HEK293 (cell line): ENCODE measurements around the gene NFIX.

Experiments
- CTCF ChIA-PET: fragments of 350-600 bp; formaldehyde crosslinking; extraction: SDS; loops from one replicate; lab custom pipeline; 2021; ENCODE audit warnings: antibody characterized with exemption; lab: Yijun Ruan, JAX
- POLR2A ChIA-PET: fragments of 300-600 bp; formaldehyde crosslinking; extraction: SDS; loops from one replicate; lab custom pipeline; 2020; ENCODE audit warnings: antibody characterized with exemption, inconsistent platforms; lab: Yijun Ruan, JAX
- H3K27ac ChIP-seq: fragments of 200-500 bp; sonication (Bioruptor generic); 2 replicates; pipeline ENCODE4 v1.5.1; 2014; ENCODE audit warnings: low read depth, low read length, control low read depth, inconsistent platforms; ENCODE audit errors: extremely low read depth
- H3K36me3 ChIP-seq, 2 experiments: fragments of 200-500 bp in 1 of 2; sonication (Bioruptor generic) in 1 of 2; 1 replicate in 1 of 2; 2 replicates in 1 of 2; pipeline ENCODE4 v1.5.1; 2014 to 2017; ENCODE audit warnings: inconsistent platforms in 2 of 2, low read length in 2 of 2; ENCODE audit not compliant: control insufficient read depth in 2 of 2, insufficient read depth in 1 of 2
- H3K4me1 ChIP-seq: fragments of 200-500 bp; sonication (Bioruptor generic); 2 replicates; pipeline ENCODE4 v1.5.1; 2014; ENCODE audit warnings: mild to moderate bottlenecking, low read length, inconsistent platforms; ENCODE audit not compliant: control insufficient read depth, insufficient read depth
- H3K4me3 ChIP-seq: 2 replicates; pipeline ENCODE4 v1.5.1; 2011; ENCODE audit warnings: low read depth, mild to moderate bottlenecking, control low read depth, low read length, moderate library complexity
- H3K9me3 ChIP-seq: fragments of 200-500 bp; sonication (Bioruptor generic); 2 replicates; pipeline ENCODE4 v1.5.1; 2014; ENCODE audit warnings: low read depth, low read length, inconsistent platforms; ENCODE audit not compliant: control insufficient read depth, insufficient read depth
- KLF9 ChIP-seq: fragments of 450-650 bp; formaldehyde crosslinking; IDR thresholded peaks from 2 replicates; pipeline ENCODE4 v1.5.1; 2016; ENCODE audit warnings: missing biosample characterization, missing genetic modification characterization, low read depth
- SETDB1 ChIP-seq: IDR thresholded peaks from one replicate; pipeline ENCODE4 v1.6.1; 2017; ENCODE audit warnings: mild to moderate bottlenecking, low read length, moderate library complexity, mixed read lengths; ENCODE audit not compliant: insufficient read length
- ZBTB17 ChIP-seq: fragments of 450-650 bp; formaldehyde crosslinking; IDR thresholded peaks from 2 replicates; pipeline ENCODE4 v1.5.1; 2016; ENCODE audit warnings: missing biosample characterization, missing genetic modification characterization
- ZFHX2 ChIP-seq: fragments of 450-650 bp; formaldehyde crosslinking; conservative IDR thresholded peaks from 2 replicates; pipeline ENCODE4 v1.5.1; 2016; ENCODE audit warnings: missing biosample characterization, missing genetic modification characterization
- ZNF146 ChIP-seq: fragments of 450-650 bp; formaldehyde crosslinking; IDR thresholded peaks from 2 replicates; pipeline ENCODE4 v1.5.1; 2016; ENCODE audit warnings: missing biosample characterization, missing genetic modification characterization
- ZNF19 ChIP-seq: fragments of 450-650 bp; formaldehyde crosslinking; IDR thresholded peaks from 2 replicates; pipeline ENCODE4; 2016; ENCODE audit warnings: missing biosample characterization, missing genetic modification characterization, low read depth
- ZNF560 ChIP-seq: fragments of 450-650 bp; formaldehyde crosslinking; IDR thresholded peaks from 2 replicates; pipeline ENCODE4 v1.5.1; 2017; ENCODE audit warnings: missing biosample characterization, missing genetic modification characterization, borderline replicate concordance
- ZNF777 ChIP-seq: fragments of 450-650 bp; formaldehyde crosslinking; IDR thresholded peaks from 2 replicates; pipeline ENCODE4 v1.5.1; 2017; ENCODE audit warnings: missing biosample characterization, missing genetic modification characterization, borderline replicate concordance
- TF ChIP-seq, protein P1 (sequence below): fragments of 450-650 bp; formaldehyde crosslinking; IDR thresholded peaks from 2 replicates; pipeline ENCODE4 v1.5.1; 2016; ENCODE audit warnings: missing biosample characterization, missing genetic modification characterization
- TF ChIP-seq, protein P2 (sequence below): fragments of 450-650 bp; formaldehyde crosslinking; IDR thresholded peaks from 2 replicates; pipeline ENCODE4 v1.5.1; 2017; ENCODE audit warnings: missing biosample characterization, missing genetic modification characterization
- TF ChIP-seq, protein P3 (sequence below): fragments of 450-650 bp; formaldehyde crosslinking; IDR thresholded peaks from 2 replicates; pipeline ENCODE4 v1.5.1; 2016; ENCODE audit warnings: missing biosample characterization, missing genetic modification characterization
- TF ChIP-seq, protein P4 (sequence below): fragments of 450-650 bp; formaldehyde crosslinking; conservative IDR thresholded peaks from 2 replicates; pipeline ENCODE4 v1.5.1; 2016; ENCODE audit warnings: low read depth, missing biosample characterization, missing genetic modification characterization
- TF ChIP-seq, protein P5 (sequence below): fragments of 450-650 bp; formaldehyde crosslinking; IDR thresholded peaks from 2 replicates; pipeline ENCODE4 v1.5.1; 2016; ENCODE audit warnings: missing biosample characterization, missing genetic modification characterization

NFIX gene

DNA sequence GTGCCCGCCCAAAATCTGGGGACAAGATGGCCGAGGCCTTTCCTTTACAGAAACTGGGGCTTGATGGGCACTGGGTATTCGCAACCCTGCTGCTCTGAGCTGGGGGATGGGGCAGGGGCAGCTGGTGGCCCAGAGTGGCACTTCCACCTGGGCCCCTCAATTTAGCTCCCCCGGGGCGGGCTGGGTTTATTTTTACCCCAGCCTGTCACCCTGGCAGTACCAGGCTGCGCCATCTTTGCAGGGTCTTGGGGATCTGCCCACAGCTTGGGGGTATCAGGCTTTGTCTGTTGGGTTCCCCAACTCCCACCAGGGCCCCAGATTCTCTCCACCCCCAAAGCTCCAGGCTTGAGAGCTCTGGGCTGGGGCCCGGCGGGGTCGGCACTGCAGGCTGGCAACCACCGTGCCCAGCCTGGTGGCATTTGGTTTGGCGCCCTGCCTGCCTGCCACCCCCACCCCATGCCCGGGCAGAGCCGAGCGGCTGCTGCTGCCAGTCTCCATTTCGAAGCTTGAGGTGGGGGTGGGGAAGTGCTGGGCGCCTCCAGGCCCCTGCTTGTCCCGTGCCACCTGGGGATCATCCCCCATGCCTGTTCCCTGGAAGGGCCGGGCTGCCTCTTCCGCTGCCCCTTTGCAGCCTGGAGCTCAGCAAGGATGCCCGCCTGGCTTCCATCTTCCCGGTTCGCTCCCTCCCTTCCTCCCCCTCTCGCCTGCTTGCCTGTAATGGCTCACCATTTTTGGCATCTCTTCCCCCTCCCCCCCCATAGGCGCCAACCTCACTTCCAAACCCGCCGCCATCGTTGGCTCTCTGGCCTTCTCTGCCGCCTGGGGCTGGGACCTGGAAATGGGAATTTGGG is 11.4 kb downstream of the NFIX start:
- Histone ChIP-seq H3K4me3 (no peak overlapping the region), H3K9me3 (no peaks in the 10 kb centered on the region), H3K36me3 (no peaks in the 10 kb centered on the region), H3K27ac (no peak overlapping the region), H3K4me1 (no peaks in the 10 kb centered on the region)
- CTCF ChIA-PET, result interaction anchor here (0.6 to 8.5 kb wide), 12 partner anchors 18 to 1868 kb away, joined by 3 to 56 read pairs (median 4); no protein-coding TSS in a partner anchor
- POLR2A ChIA-PET, result no interaction called here
- TF ChIP-seq, protein P1, sequence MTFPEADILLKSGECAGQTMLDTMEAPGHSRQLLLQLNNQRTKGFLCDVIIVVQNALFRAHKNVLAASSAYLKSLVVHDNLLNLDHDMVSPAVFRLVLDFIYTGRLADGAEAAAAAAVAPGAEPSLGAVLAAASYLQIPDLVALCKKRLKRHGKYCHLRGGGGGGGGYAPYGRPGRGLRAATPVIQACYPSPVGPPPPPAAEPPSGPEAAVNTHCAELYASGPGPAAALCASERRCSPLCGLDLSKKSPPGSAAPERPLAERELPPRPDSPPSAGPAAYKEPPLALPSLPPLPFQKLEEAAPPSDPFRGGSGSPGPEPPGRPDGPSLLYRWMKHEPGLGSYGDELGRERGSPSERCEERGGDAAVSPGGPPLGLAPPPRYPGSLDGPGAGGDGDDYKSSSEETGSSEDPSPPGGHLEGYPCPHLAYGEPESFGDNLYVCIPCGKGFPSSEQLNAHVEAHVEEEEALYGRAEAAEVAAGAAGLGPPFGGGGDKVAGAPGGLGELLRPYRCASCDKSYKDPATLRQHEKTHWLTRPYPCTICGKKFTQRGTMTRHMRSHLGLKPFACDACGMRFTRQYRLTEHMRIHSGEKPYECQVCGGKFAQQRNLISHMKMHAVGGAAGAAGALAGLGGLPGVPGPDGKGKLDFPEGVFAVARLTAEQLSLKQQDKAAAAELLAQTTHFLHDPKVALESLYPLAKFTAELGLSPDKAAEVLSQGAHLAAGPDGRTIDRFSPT (tag by site-specific recombination), result peak; percentile 38; the same call in 1 of the 2 replicates
- TF ChIP-seq, protein P2, sequence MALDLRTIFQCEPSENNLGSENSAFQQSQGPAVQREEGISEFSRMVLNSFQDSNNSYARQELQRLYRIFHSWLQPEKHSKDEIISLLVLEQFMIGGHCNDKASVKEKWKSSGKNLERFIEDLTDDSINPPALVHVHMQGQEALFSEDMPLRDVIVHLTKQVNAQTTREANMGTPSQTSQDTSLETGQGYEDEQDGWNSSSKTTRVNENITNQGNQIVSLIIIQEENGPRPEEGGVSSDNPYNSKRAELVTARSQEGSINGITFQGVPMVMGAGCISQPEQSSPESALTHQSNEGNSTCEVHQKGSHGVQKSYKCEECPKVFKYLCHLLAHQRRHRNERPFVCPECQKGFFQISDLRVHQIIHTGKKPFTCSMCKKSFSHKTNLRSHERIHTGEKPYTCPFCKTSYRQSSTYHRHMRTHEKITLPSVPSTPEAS, result no peak

DNA sequence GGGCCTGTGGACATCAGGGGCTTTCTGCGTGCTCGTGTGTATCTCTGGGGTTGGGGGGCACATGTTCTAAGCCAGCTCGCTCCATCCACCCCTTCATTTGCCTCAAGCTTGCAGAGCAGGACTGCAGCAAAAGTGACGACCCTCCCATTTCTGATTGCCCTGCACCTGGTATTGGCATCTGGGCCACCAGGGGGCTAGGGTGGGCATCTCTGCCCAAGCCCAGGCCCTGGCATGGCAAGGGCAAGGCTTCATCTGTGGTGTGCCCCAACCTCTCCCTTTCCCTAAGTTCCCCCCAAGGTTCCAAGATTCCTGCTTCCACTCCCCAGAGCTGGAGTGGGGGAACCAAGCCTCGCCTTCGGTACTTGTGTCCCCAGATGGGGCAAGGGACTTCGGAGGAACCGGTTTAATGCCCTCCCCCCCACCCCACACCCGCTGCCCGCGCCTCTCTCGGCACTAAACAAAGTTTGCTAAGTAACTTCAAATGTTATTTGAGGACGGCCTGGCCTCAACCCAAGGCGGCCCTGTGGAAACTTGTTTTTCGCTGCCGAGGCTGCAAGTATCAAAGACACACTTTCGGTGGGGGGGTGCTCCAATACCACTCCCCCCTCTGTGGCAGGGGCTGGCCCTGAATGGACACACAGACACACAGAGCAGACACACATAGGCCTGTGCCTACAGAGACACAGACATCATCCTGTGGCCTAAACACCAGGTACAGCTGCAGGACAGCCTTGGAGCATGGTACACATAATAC is 12.2 kb downstream of the NFIX start:
- Histone ChIP-seq H3K27ac (no peak overlapping the region), H3K36me3 (no peaks in the 10 kb centered on the region), H3K9me3 (no peaks in the 10 kb centered on the region), H3K4me1 (no peaks in the 10 kb centered on the region), H3K4me3 (no peak overlapping the region)
- ChIA-PET CTCF (interaction anchor here (0.6 to 8.5 kb wide), 6 partner anchors 22 to 1868 kb away, joined by 3 to 56 read pairs (median 4); no protein-coding TSS in a partner anchor), POLR2A (no interaction called here)
- TF ChIP-seq SETDB1, result no peak
- TF ChIP-seq, protein P3, sequence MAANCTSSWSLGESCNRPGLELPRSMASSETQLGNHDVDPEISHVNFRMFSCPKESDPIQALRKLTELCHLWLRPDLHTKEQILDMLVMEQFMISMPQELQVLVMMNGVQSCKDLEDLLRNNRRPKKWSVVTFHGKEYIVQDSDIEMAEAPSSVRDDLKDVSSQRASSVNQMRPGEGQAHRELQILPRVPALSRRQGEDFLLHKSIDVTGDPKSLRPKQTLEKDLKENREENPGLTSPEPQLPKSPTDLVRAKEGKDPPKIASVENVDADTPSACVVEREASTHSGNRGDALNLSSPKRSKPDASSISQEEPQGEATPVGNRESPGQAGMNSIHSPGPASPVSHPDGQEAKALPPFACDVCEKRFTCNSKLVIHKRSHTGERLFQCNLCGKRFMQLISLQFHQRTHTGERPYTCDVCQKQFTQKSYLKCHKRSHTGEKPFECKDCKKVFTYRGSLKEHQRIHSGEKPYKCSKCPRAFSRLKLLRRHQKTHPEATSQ (tag by site-specific recombination), result no peak
- TF ChIP-seq ZFHX2 (tag by site-specific recombination), result no peak
- TF ChIP-seq ZNF146 (tag by site-specific recombination), result no peak
- TF ChIP-seq KLF9 (tag by site-specific recombination), result no peak
- no peak for TF ChIP-seq ZNF777 (tag by site-specific recombination)
- TF ChIP-seq ZNF560 (tag by site-specific recombination), result no peak
- TF ChIP-seq, protein P4, sequence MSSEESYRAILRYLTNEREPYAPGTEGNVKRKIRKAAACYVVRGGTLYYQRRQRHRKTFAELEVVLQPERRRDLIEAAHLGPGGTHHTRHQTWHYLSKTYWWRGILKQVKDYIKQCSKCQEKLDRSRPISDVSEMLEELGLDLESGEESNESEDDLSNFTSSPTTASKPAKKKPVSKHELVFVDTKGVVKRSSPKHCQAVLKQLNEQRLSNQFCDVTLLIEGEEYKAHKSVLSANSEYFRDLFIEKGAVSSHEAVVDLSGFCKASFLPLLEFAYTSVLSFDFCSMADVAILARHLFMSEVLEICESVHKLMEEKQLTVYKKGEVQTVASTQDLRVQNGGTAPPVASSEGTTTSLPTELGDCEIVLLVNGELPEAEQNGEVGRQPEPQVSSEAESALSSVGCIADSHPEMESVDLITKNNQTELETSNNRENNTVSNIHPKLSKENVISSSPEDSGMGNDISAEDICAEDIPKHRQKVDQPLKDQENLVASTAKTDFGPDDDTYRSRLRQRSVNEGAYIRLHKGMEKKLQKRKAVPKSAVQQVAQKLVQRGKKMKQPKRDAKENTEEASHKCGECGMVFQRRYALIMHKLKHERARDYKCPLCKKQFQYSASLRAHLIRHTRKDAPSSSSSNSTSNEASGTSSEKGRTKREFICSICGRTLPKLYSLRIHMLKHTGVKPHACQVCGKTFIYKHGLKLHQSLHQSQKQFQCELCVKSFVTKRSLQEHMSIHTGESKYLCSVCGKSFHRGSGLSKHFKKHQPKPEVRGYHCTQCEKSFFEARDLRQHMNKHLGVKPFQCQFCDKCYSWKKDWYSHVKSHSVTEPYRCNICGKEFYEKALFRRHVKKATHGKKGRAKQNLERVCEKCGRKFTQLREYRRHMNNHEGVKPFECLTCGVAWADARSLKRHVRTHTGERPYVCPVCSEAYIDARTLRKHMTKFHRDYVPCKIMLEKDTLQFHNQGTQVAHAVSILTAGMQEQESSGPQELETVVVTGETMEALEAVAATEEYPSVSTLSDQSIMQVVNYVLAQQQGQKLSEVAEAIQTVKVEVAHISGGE, result no peak
- no peak for TF ChIP-seq ZNF19 (tag by site-specific recombination)
- TF ChIP-seq, protein P5, sequence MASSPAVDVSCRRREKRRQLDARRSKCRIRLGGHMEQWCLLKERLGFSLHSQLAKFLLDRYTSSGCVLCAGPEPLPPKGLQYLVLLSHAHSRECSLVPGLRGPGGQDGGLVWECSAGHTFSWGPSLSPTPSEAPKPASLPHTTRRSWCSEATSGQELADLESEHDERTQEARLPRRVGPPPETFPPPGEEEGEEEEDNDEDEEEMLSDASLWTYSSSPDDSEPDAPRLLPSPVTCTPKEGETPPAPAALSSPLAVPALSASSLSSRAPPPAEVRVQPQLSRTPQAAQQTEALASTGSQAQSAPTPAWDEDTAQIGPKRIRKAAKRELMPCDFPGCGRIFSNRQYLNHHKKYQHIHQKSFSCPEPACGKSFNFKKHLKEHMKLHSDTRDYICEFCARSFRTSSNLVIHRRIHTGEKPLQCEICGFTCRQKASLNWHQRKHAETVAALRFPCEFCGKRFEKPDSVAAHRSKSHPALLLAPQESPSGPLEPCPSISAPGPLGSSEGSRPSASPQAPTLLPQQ, result no peak
- no peak for TF ChIP-seq ZBTB17 (tag by site-specific recombination)
